ENCODE data around the gene ATP4B. TPM values are rescaled to one million over a fixed set of nuclear protein-coding genes. Genes with fewer than 3 reads are reported as not detected.

The ATP4B gene
- polyA plus RNA-seq, 1 donor (not counting 4 experiments of a cell fraction or from before 2014, with no cell fraction given) = not detected

- FAIRE-seq = no peak
- TF ChIP-seq EZH2 (IDR thresholded peaks at IDR 0.05; ENCODE audit: low read length) (no peak), CTCF (optimal IDR thresholded peaks at IDR 0.05 in 1 of 3, IDR thresholded peaks at IDR 0.05 in 1 of 3, conservative IDR thresholded peaks at IDR 0.05 in 1 of 3; ENCODE audit: extremely low read depth in 1 of 3, insufficient read depth in 2 of 3, low read length in 3 of 3) (no peak)
- H3K9me1 ChIP-seq (ENCODE audit: control insufficient read depth, extremely low read depth, insufficient read depth, low read length) = no peaks in the 10 kb centered on the region
- no peaks in the 10 kb centered on the region for H3K36me3 ChIP-seq (ENCODE audit: control insufficient read depth in 2 of 2, extremely low read depth in 1 of 2, insufficient read depth in 2 of 2, low read length in 2 of 2)
- H3K27me3 ChIP-seq (ENCODE audit: control insufficient read depth, extremely low read depth, insufficient read depth, low read length) = peaks cover 20% of the 10 kb centered on the region
- dilution Hi-C loops (cut with MboI; ENCODE audit: extremely low pct_ligation_motif_present, low sequenced_read_pairs) = no loop called here
- H4K20me1 ChIP-seq (ENCODE audit: control insufficient read depth, extremely low read depth, insufficient read depth, low read length) = no peaks in the 10 kb centered on the region
- no peak overlapping the region for H3K4me3 ChIP-seq (ENCODE audit: control insufficient read depth in 2 of 3, extremely low read depth in 1 of 3, insufficient read depth in 2 of 3, low read depth in 1 of 3, low read length in 3 of 3)
- no peaks in the 10 kb centered on the region for H3K79me2 ChIP-seq (ENCODE audit: control insufficient read depth, insufficient read depth, low read length)
- peaks cover 2% of the 10 kb centered on the region for H3K4me1 ChIP-seq (ENCODE audit: control insufficient read depth, extremely low read depth, insufficient read depth, low read length)
- H2AFZ ChIP-seq (ENCODE audit: control insufficient read depth, low read length) = no peak overlapping the region
- no peak overlapping the region for H3K9ac ChIP-seq (ENCODE audit: control insufficient read depth, extremely low read depth, insufficient read depth, low read length)
- no peaks in the 10 kb centered on the region for H3K9me3 ChIP-seq (ENCODE audit: control insufficient read depth, low read depth, low read length)
- DNase-seq (ENCODE audit: low read depth, low spot score) = no peak
- H3K27ac ChIP-seq (ENCODE audit: control insufficient read depth, insufficient read depth, low read length) = no peak overlapping the region
- no peak overlapping the region for H3K4me2 ChIP-seq (ENCODE audit: control insufficient read depth, extremely low read depth, insufficient read depth, low read depth, low read length)
These were observed 2.5 kb downstream of the ATP4B start for GRCh38 chr13:113655346-113656002.

- no peak for FAIRE-seq
- no peak for DNase-seq (ENCODE audit: low read depth, low spot score)
These were observed 3.2 kb downstream of the ATP4B start for GRCh38 chr13:113654591-113655345.

More at GRCh38 chr13:113654591-113655345, 3.2 kb downstream of the ATP4B start:
- Histone ChIP-seq H3K4me2 (ENCODE audit: control insufficient read depth, extremely low read depth, insufficient read depth, low read depth, low read length) (no peak overlapping the region), H3K4me3 (ENCODE audit: control insufficient read depth in 2 of 3, extremely low read depth in 1 of 3, insufficient read depth in 2 of 3, low read depth in 1 of 3, low read length in 3 of 3) (no peak overlapping the region), H3K9ac (ENCODE audit: control insufficient read depth, extremely low read depth, insufficient read depth, low read length) (no peak overlapping the region), H3K79me2 (ENCODE audit: control insufficient read depth, insufficient read depth, low read length) (no peaks in the 10 kb centered on the region), H2AFZ (ENCODE audit: control insufficient read depth, low read length) (no peak overlapping the region), H3K4me1 (ENCODE audit: control insufficient read depth, extremely low read depth, insufficient read depth, low read length) (peaks cover 2% of the 10 kb centered on the region), H4K20me1 (ENCODE audit: control insufficient read depth, extremely low read depth, insufficient read depth, low read length) (no peaks in the 10 kb centered on the region), H3K9me3 (ENCODE audit: control insufficient read depth, low read depth, low read length) (no peaks in the 10 kb centered on the region), H3K36me3 (ENCODE audit: control insufficient read depth in 2 of 2, extremely low read depth in 1 of 2, insufficient read depth in 2 of 2, low read length in 2 of 2) (no peaks in the 10 kb centered on the region), H3K27ac (ENCODE audit: control insufficient read depth, insufficient read depth, low read length) (no peak overlapping the region), H3K9me1 (ENCODE audit: control insufficient read depth, extremely low read depth, insufficient read depth, low read length) (no peaks in the 10 kb centered on the region), H3K27me3 (ENCODE audit: control insufficient read depth, extremely low read depth, insufficient read depth, low read length) (peaks cover 25% of the 10 kb centered on the region)
- dilution Hi-C loops (cut with MboI; ENCODE audit: extremely low pct_ligation_motif_present, low sequenced_read_pairs) = no loop called here
- TF ChIP-seq CTCF (optimal IDR thresholded peaks at IDR 0.05 in 1 of 3, IDR thresholded peaks at IDR 0.05 in 1 of 3, conservative IDR thresholded peaks at IDR 0.05 in 1 of 3; ENCODE audit: extremely low read depth in 1 of 3, insufficient read depth in 2 of 3, low read length in 3 of 3) = no peak

Data from keratinocyte (primary cell).